Renal cortex interstitium (tissue), 15 donors: ENCODE measurements around the gene RNASE7. TPM values are rescaled to one million over a fixed set of nuclear protein-coding genes. Genes with fewer than 3 reads are reported as not detected.
"Not testable (repeated sequence)": the region's sequence is repeated elsewhere in the genome, so short reads cannot be mapped to it uniquely, and the experiment has no call there.

Experiments used
- DNase-seq, 11 donors: peaks; one replicate each; pipeline ENCODE4 v3.0.0-alpha.2; 2013; ENCODE audit warnings: low read depth in 9 of 11, low spot score in 4 of 11; ENCODE audit errors: extremely low read depth in 1 of 11
- long read RNA-seq, 16 experiments: transcript quantifications; one replicate each; lab custom pipeline, GENCODE V29; 2026
- polyA plus RNA-seq, 3 donors: library from polyadenylated mRNA; unstranded; fragments of 120-200 nt; gene quantifications; one replicate each; pipeline ENCODE4 v1.2.1, GENCODE V29; 2013; ENCODE audit not compliant: insufficient read length in 3 of 3

The RNASE7 gene, protein sequence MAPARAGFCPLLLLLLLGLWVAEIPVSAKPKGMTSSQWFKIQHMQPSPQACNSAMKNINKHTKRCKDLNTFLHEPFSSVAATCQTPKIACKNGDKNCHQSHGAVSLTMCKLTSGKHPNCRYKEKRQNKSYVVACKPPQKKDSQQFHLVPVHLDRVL
- polyA plus RNA-seq: under 1 TPM; 0.40 to 0.79 (median 0.42) TPM
- long read RNA-seq, donor 1: 0 reads
- long read RNA-seq, donor 2: 0 reads
- long read RNA-seq, donor 3: 0 reads
- long read RNA-seq, donor 4, partial matches to known transcripts: 0 of 1 reads
- long read RNA-seq, donor 4, other reads (novel, unspliced or antisense): 0 of 1 reads
- long read RNA-seq, donor 5: 0 reads
- long read RNA-seq, donor 6: 0 reads
- long read RNA-seq, donor 7: 0 reads
- long read RNA-seq, donor 8: 0 reads
- long read RNA-seq, donor 9: 0 reads
- long read RNA-seq, donor 10: 0 reads
- long read RNA-seq, donor 11: 0 reads
- long read RNA-seq, donor 12: 0 reads
- long read RNA-seq, donor 13: 0 reads
- long read RNA-seq, donor 14: 0 reads
- long read RNA-seq, donor 15: 0 reads
- long read RNA-seq, donor 16: 0 reads

DNA sequence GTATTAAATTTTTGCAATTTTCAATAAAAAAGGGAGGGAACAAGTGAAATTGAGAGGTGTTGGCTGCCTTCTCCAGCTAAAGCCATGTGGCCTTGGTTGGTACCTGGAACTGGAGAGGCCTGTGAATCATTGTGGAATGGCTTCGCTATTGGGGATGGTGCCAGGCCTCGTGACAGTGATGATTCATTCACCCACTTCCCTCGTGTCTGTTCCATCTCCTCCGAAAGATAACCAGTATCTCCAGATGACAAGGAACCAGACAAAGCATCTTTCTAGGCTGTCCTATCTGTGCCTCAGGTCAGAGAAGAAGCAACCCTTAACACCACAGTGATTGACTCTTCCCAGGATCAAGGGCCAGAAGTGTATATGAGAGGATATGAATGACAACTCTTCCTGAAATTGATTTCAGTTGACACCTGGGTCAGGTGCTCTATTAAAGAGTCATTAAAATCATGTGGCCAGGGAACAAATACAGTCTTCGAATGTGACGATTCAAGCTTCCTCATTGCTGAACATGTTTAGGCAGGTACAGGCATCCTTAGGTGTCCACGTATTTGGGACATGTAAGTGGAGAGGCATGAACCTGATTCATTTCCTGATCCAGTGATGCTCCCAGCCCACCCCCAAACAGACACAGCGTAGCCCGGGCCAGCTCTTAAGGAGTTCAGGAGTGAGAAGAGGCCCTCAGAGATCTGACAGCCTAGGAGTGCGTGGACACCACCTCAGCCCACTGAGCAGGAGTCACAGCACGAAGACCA lies at the start of gene RNASE7:
RNASE7 (plus strand) TSS at position 687 of the 758 bp plus-strand sequence. CDS start 631 bp downstream, outside the sequence.
- no peak for DNase-seq

DNA sequence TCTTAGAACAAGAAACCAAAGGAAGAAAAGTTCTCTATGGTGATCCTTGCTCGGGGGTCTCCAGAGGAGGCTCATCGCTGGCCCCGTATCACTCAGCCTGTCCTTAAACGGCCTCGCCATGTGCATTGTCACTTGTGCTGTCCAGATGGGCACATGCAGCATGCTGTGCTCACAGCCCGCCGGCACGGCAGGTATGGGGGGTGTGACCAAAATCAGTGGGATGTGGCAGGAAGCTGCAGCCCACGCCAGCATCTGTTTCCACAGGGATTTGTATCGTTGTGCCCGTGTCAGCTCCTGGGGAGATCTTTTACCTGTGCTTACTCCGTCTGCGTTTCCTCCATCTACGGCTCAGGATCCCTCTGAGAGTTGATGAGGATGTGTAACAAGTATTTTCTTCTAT lies 45.6 kb upstream of the RNASE7 start:
- no peak for DNase-seq

DNA sequence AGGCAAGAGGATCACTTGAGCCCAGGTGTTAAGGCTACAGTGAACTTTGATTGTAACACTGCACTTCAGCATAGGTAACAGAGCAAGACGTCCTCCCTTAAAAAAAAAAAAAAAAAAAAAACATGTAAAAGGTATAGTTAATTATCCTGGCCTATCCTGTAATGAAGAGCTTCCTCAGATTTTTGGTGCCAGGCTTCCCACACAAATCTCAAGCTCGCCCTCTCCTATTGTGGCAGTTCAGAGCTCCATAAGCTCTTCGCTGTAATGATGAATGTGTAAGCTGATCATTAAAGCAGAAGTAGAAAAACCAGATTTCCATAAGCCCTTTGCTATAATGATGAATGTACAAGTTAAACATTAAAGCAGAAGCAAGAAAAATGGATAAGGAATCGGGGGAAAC lies 45.0 kb upstream of the RNASE7 start:
- DNase-seq: no peak

DNA sequence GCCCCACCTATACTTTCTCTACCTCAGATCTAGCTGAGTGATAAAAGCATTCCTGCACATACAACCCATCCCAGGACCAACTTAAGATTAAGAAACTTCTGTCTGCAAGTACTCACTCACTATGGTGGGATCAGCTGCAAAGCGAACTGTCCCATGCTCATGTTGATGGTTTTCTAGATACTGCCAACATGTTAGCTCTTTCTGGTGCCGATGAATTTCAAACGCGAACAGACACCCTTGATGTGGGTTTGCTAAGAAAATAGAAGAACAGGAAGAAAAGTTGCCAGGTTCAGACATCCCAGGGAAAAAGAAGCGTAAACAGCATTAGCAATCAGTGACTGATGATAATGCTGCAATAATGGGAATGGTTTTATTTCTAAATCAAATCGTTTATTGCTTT lies 44.6 kb upstream of the RNASE7 start:
- no peak for DNase-seq

DNA sequence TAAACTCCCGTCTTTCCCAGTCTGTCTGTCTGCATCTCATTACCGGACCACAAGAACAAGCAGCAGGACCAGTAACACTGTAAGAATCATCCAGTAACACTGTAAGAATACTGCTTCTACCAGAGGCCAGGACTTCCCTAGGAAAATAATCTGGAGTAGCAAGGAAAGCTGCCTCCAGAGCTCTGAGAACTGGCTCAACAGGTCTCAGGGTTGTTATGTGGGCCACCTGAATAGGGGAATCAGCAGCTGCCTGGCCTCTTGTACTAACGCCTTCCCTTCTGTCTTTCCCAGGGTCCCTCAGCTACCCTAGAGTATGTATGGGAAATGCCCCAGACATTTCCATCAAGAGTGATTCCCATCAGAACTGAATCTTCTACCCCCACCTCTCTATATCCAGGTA lies 44.0 kb upstream of the RNASE7 start:
- peak in 1 of 11 donors; percentile 17 for DNase-seq

DNA sequence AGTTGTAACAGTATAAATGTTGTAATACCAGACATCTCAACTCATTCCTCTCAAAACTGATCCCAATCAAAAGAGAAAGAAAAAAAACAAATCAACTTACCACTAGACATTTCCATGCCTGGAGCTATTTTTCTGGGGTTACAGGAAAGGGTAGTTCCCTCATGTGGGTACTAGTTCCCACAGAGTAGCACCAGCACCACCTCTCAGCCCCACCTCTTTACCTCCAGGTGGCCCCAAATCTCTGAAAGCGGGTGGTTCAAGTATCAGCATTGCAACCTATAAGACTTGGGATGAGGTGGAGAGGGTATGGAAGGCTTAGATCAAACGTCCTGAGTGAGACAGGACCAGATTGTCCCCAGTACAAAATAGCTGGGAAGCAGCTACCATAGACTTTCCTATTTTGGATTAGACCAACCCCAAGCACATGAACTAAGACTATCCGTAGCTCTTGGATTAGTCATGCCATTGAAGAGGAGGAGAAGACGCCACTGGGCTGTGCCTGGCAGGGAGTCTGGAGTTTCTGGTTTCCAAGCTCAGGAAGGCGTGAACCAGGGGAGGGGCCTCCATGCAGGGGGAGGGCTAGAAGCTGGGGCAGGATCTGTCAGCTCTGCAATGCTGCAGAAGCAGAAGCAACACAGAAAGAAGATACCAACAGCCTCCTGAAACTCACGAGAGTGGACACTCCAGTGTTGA lies 43.3 kb upstream of the RNASE7 start, which contains the start of gene SLC39A2:
SLC39A2 (plus strand) TSS at position 620 of the 693 bp plus-strand sequence. CDS start 154 bp downstream, outside the sequence.
- DNase-seq: no peak

DNA sequence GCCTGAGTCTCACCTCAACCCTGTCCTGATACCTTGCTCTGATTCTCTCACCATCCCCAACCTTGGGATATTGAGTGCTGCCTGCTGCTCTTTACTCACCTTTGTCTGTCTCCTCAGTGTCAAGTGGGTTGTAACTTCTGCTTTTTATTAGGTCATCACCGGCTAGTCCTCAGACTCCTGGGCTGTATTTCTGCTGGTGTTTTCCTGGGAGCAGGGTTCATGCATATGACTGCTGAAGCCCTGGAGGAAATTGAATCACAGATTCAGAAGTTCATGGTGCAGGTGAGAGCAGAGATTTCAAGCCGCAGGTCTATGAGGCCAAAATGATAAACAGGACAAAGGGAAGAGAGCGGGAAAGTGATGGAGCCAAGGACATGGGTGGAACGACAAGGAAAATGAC lies 42.6 kb upstream of the RNASE7 start:
- no peak for DNase-seq

DNA sequence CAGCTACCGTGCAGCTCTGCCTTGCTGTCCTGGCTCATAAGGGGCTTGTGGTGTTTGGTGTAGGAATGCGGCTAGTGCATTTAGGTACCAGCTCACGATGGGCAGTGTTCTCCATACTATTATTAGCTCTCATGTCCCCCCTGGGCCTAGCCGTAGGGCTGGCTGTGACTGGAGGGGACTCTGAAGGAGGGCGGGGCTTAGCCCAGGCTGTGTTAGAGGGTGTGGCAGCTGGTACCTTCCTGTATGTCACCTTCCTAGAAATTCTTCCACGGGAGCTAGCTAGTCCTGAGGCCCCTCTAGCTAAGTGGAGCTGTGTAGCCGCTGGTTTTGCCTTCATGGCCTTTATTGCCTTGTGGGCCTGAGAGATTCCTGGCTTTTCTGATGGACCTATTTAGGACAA lies 40.9 kb upstream of the RNASE7 start:
- DNase-seq: no peak

DNA sequence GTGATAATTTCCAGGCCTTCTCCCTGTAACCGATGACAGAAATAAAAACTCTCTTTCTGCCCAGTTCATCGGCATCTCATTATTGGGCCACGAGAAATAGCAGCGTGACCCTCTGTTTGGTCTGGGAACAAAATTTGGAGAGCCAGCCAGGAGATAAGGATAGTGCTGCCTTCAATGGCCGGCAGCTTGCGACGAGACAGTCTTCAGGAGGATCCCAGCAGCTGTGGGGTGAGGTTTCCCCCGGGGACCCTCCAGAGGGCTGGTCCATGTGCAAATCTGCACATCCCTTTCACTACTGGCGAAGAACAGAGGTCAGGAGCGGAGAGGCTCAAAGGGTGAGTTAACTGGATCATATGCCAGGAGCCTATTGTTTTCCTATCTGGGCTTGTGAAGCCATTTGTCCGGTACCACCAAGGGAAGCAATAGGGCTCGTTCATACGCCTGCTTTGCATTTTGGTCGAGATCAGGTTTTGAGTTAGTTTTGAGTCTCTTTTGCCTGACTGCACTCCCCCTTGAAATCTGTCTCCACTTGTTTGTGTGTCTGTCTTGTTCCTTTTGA lies 38.3 kb upstream of the RNASE7 start:
- no peak for DNase-seq

DNA sequence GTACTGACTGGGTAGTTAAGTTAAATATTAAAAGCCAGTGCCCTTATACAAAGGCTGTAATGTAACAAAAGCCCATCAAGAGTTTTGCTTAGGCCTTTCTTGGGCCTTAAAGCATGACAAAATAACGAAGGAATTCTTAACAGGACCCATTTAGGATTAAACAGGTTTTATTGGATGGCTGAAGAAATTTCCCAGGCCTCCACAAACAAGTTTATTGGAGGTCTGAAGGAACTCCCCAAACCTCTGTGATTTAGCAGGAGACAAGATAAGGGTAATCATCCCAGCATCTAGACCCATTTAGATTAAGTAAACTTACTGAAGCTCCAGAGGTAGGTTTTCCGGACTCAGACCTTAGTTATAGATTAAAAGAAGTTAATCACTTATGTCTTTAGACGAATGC lies 32.4 kb upstream of the RNASE7 start:
- not testable (repeated sequence) for DNase-seq

DNA sequence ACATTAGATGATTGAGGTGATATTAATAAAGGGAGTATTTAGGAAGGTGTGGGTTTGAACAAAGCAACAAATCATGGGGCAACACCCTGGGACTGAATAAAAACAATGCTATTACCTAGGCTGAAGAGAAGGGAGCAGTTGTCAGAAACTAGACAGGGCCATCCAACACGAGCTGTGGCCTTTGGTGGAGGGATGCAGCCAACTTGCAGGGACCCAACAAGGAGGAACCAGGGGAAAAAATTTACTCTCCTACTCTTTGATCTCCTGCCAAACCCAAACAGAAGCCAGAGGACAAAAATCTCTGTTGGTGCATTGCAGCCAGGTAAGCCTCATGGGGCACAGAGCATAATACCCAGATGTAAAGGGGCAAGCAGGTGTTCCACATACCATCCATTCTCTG lies 31.0 kb upstream of the RNASE7 start:
- DNase-seq: no peak

DNA sequence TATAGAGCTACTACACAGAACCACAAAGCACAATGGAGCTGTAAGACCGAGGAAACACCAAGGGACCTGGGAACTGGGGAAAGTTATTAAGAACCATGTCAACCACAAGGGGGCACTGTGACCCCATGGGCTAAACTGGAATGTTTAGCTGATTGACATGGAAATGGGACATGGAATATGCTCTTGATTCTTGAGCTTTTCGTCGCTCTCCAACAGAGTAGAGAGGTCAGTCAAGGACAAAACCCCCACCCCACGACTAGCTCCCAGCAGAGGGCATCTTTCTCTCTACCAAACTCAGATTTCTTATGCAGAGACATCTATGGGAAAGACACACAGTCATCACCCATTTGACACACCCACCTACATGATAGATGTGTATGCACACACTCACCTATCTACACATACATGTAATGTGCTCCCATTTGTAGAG lies 27.4 kb upstream of the RNASE7 start:
- peak in 10 of 11 donors; percentile 79 to 93 (median 87) for DNase-seq

DNA sequence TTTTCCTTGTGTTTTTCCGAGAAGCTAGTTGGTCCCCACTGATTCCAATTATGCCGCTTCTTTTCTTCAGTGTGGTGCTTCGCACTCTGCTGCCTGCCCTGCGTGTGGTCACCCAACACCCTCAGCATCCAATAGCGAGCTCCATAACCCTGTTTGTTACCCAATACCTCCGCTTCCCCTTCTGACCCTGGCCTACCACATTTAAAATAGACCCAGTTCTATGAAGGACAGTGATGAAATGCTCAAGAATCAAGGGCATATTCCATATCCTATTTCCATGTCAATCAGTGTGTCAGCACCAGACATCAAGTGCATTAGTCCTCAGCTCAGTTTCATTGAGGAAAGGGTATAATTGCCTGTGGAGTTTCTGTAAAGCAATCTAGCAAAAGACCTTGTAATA lies 26.9 kb upstream of the RNASE7 start:
- no peak for DNase-seq

DNA sequence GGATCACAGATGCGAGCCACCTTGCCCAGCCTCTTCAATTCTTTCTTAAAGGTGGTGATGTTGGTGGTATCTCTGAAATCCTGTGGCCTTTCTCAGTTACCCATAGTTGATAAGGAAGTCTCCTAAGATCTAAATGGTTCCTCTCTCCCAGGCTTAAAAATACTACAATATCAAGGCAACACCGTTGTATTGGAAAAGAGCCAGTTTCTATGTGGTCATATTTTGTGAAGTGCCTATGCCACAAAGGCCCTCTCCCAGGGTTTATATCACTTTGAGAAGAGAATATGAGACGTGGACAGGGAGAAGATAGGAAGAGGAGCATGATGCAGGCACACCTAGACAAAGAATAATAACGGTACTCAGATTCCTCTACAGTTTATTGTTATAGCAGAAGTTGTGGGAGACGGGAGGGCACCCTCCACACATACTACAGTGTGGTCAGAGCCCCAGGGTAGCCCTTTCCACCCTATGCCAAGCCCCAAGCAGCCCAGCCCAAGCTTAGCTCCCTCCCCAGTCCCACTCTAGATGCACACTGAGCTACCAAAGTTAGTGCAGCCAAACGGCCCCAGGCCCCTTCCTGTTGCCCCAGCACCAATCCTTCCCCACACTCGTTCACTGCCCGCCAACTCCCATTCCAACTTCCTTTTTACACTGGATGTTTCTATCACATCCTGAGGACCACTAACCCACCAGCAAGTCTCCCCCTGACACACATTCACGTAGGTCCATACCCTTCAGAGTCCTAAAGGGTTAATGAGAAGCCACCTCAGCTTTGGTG lies 25.6 kb upstream of the RNASE7 start:
- DNase-seq: no peak

DNA sequence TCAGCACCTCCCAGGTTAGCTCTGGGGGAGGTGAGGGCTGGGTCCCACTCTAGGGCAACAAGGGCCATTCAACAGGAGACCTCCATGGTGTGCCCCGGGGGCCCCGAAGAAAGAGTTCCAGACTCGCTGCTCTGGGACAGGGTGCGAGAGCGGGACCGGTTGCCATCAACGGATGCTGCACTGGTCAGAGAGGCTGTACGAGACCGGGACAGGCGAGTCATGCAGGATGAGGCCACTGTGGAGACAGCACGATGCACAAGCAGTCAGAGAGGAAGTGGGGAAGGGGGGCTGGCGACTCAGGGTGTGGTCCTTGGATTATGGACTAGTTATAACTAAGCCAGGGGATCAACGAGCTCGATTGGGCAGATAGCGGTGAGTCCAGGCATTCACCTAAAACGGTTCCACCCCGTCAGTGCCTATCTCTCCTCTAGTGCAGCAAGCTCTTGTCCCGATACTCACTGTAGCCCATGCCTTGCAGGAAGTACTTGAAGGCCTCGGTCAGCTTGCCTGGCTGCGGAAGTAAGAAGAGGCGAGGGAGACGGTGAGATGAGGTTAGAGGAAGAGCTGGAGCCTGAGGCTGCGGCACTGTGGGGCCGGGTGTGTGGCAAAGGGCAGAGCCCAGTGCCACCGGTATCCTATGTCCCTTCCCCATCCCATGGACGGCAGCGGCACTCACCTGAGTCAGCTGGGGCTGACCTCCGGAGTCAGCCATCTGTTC lies 24.5 kb upstream of the RNASE7 start:
- no peak for DNase-seq

DNA sequence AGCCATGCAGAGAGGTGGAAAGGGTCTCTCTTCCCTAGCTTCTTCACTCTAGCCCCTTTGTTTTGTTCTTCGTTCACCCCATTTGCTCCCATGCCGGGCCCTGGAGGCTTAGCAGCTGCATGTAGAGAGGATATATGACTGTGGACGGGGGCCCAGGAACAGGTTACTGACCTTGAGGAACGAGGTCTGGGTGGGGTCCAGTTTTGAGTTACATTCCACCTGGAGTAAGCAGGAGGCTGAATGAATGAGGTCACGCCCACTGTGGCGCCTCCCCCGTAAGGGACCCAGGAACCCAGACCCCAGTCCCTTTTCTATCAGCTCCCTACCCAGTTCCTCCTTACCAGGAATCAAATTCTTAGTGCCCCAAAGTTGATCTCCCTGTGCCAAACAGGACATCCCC lies 23.9 kb upstream of the RNASE7 start:
- DNase-seq: no peak

DNA sequence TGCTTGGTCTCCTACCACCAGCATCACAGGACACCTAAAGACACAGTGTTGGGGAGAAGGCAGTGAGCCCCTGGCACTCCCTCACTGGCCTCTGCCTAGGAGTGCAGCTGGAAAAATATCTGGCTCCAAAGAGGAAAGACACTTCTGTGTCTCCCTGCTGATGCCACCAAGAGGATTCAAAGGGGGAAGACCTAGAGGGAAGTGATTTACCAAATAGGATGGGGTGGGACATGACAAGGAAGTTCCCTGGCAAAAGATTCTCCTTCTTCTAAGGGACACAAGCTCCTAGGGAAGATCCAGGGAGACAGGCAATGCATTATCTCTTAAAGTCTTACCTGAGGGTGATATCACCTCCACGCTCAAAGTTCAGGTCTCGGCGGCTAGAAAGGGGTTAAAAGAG lies 23.4 kb upstream of the RNASE7 start:
- no peak for DNase-seq

DNA sequence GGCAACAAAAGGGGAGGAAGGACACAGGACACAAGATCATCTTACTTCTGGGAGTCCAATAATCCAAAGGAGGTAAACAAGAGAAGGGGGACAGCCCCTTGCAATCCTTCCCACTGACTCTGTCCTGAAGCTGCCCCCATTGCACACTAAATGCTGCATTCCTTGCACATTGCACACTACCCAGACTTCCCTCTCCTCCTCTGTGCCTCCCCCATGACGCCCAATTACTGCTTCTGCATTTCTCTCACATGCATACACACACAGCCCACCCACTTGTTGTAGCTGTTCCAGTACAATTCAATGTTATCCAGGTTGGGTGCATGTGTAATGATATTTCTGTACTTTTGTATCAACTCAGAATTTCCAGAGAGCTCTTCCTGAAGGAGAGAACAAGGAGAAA lies 22.8 kb upstream of the RNASE7 start:
- DNase-seq: no peak
